Stimulated activated CD4-positive, alpha-beta T cell treated with anti-CD3 and anti-CD28 coated beads, Interleukin-12 subunit alpha, Interleukin-12 subunit beta, amount 100 ng/mL, for 48 hours (primary cell): ENCODE data around the gene F7.

Source experiments
- DNase-seq, 3 donors: peaks; one replicate each; pipeline ENCODE4 v3.0.0-alpha.2; 2020; ENCODE audit warnings: low read depth in 2 of 3, low spot score in 1 of 3

Gene F7

GRCh38 chr13:113169277-113170272 is 64.0 kb downstream of the F7 start:
- no peak for DNase-seq
